HepG2 (cell line): Measurements from ENCODE around the gene C13orf46. TPM values are rescaled to one million over a fixed set of nuclear protein-coding genes. Genes with fewer than 3 reads are reported as not detected.
A peak's percentile ranks its signal among the peaks of the same experiment; 100 is the strongest.

Experiments
- ATAC-seq: fragments of 200-7000 bp; cut with Tn5 transposase; 3 replicates; pipeline ENCODE4 v1.9.1; 2020; ENCODE audit warnings: mild to moderate bottlenecking, moderate library complexity
- BruUV-seq: library from RNA; stranded (reverse); fragments of 400-500 nt; replicated peaks from 2 replicates; lab custom pipeline; 2021; lab: Mats Ljungman, UMichigan
- CTCF ChIA-PET: fragments of 300-600 bp; formaldehyde crosslinking; extraction: SDS; loops from one replicate; lab custom pipeline; 2021; ENCODE audit warnings: low total read pairs, inconsistent platforms, low intra/inter-chr PET ratio; lab: Yijun Ruan, JAX
- POLR2A ChIA-PET: fragments of 350-600 bp; sonication (Branson Sonifier 250); formaldehyde crosslinking; loops from one replicate; lab custom pipeline; 2020; ENCODE audit warnings: antibody characterized with exemption, inconsistent platforms; lab: Yijun Ruan, JAX
- DNase-seq: peaks from one replicate; pipeline ENCODE4 v3.0.0-alpha.2; 2015; ENCODE audit warnings: low spot score
- FAIRE-seq: peaks from 3 replicates; lab custom pipeline; 2011; peaks lifted over from hg19 to GRCh38; lab: Jason Lieb, UNC
- H2AFZ ChIP-seq: one replicate; pipeline ENCODE4 v1.6.1; 2011; ENCODE audit warnings: low read length, inconsistent platforms
- H3K27ac ChIP-seq: fragments of 300-600 bp; 3 replicates; pipeline ENCODE4 v1.8.0; 2011; ENCODE audit warnings: mixed run types, mild to moderate bottlenecking, mixed read lengths, low read length, inconsistent platforms; ENCODE audit not compliant: insufficient read depth; ENCODE audit errors: extremely low read length
- H3K27me3 ChIP-seq, 2 experiments: fragments of 200-600 bp in 1 of 2; 2 replicates in 1 of 2; 3 replicates in 1 of 2; pipeline versions ENCODE4 v1.6.0 to v1.8.0; 2011; ENCODE audit warnings: low read length in 2 of 2, mild to moderate bottlenecking in 2 of 2, moderate library complexity in 2 of 2, inconsistent platforms in 1 of 2; ENCODE audit not compliant: insufficient read depth in 2 of 2, control insufficient read depth in 1 of 2
- H3K36me3 ChIP-seq, 2 experiments: fragments of 200-600 bp in 1 of 2; replicated peaks in 1 of 2; 2 replicates in 1 of 2; 3 replicates in 1 of 2; pipeline versions ENCODE4 v1.5.1 to v1.8.0; 2011; ENCODE audit warnings: low read length in 2 of 2, inconsistent platforms in 1 of 2; ENCODE audit not compliant: insufficient read depth in 2 of 2, control insufficient read depth in 1 of 2
- H3K4me1 ChIP-seq: 2 replicates; pipeline ENCODE4 v1.5.1; 2012; ENCODE audit warnings: low read length, inconsistent platforms; ENCODE audit not compliant: insufficient read depth
- H3K4me2 ChIP-seq: 2 replicates; pipeline ENCODE4 v1.6.0; 2011; ENCODE audit warnings: low read depth, low read length, inconsistent platforms
- H3K4me3 ChIP-seq, 3 experiments: fragments of 200-600 bp in 1 of 3; sonication (generic), shearing (Covaris generic) in 1 of 3; replicated peaks in 1 of 3; 2 replicates each; pipeline ENCODE4 v1.5.1; 2011 to 2016; ENCODE audit warnings: low read length in 3 of 3, inconsistent platforms in 2 of 3, low read depth in 2 of 3, mild to moderate bottlenecking in 2 of 3, control low read depth in 1 of 3, mixed read lengths in 1 of 3; ENCODE audit not compliant: insufficient read depth in 1 of 3
- H3K79me2 ChIP-seq: one replicate; pipeline ENCODE4 v1.6.1; 2011; ENCODE audit warnings: low read length, inconsistent platforms; ENCODE audit not compliant: insufficient read depth
- H3K9ac ChIP-seq: 2 replicates; pipeline ENCODE4 v1.6.0; 2011; ENCODE audit warnings: mild to moderate bottlenecking, low read depth, low read length, inconsistent platforms; ENCODE audit not compliant: insufficient read depth
- H3K9me3 ChIP-seq: 2 replicates; pipeline ENCODE4 v1.5.1; 2012; ENCODE audit warnings: mild to moderate bottlenecking, low read length
- H4K20me1 ChIP-seq: 2 replicates; pipeline ENCODE4 v1.6.0; 2011; ENCODE audit warnings: inconsistent platforms, mild to moderate bottlenecking, low read length, moderate library complexity; ENCODE audit not compliant: insufficient read depth
- HDAC1 ChIP-seq: sonication (generic); formaldehyde crosslinking; IDR thresholded peaks from 2 replicates; pipeline ENCODE4 v1.5.1; 2020; ENCODE audit warnings: mild to moderate bottlenecking, missing genetic modification reagents
- MAFG ChIP-seq: sonication (generic); formaldehyde crosslinking; IDR thresholded peaks from 2 replicates; pipeline ENCODE4 v1.5.1; 2020; ENCODE audit warnings: mild to moderate bottlenecking, missing genetic modification reagents
- SKI ChIP-seq: fragments of 450-650 bp; IDR thresholded peaks from one replicate; pipeline ENCODE4 v1.6.1; 2018; ENCODE audit warnings: mild to moderate bottlenecking; ENCODE audit not compliant: partially characterized antibody
- SNRNP70 ChIP-seq: fragments of 200-400 bp; formaldehyde crosslinking; IDR thresholded peaks from 2 replicates; pipeline ENCODE4 v1.6.1; 2017; ENCODE audit warnings: mild to moderate bottlenecking, low read depth, low read length, moderate library complexity
- TCF12 ChIP-seq, 2 experiments: fragments of 450-650 bp in 1 of 2; sonication (generic) in 1 of 2; formaldehyde crosslinking in 1 of 2; IDR thresholded peaks; 2 replicates each; pipeline versions ENCODE4 v1.6.1 to v1.8.0; 2017 to 2022; ENCODE audit warnings: antibody characterized with exemption in 1 of 2, mild to moderate bottlenecking in 1 of 2, missing genetic modification reagents in 1 of 2, moderate library complexity in 1 of 2
- ZFP36 ChIP-seq: fragments of 150-350 bp; IDR thresholded peaks from 2 replicates; pipeline ENCODE4 v1.6.1; 2018; ENCODE audit warnings: borderline replicate concordance, low read length, low read depth; ENCODE audit not compliant: partially characterized antibody
- ZNF782 ChIP-seq: sonication (generic); formaldehyde crosslinking; IDR thresholded peaks from 2 replicates; pipeline ENCODE4 v1.4.0; 2020; ENCODE audit warnings: missing genetic modification reagents, mild to moderate bottlenecking, borderline replicate concordance
- WGBS: methylation state at CpG from one replicate; pipeline ENCODE4 v1.1.6; 2017; ENCODE audit warnings: low lambda C conversion rate; 5-methylcytosine and 5-hydroxymethylcytosine counted together
- in situ Hi-C: cut with HindIII; loops from 2 replicates; pipeline ENCODE4 v1.10.0; 2017; ENCODE audit warnings: low pct_unique_long_range_greater_than_20kb; ENCODE audit not compliant: extremely low pct_ligation_motif_present
- intact Hi-C: fragments of 100-400 bp; cut with micrococcal nuclease; formaldehyde crosslinking; loops from one replicate; pipeline ENCODE4 v1.10.0; 2022; ENCODE audit not compliant: unreplicated experiment
- polyA plus RNA-seq, 8 experiments: library from polyadenylated mRNA; depleted of rRNA in 3 of 8; stranded (reverse) in 7 of 8; unstranded in 1 of 8; fragments of >200 nt; fragmentation: Illumina TruSeq in 4 of 8; extraction: Trizol in 4 of 8; gene quantifications; 2 replicates each; pipeline versions ENCODE4 v1.2.1 to v1.2.3, GENCODE V29; 2011 to 2016; ENCODE audit warnings: low read depth in 4 of 8, missing spikeins in 1 of 8, mixed read lengths in 1 of 8; ENCODE audit not compliant: insufficient read depth in 1 of 8
- total RNA-seq, 5 experiments: library from RNA; depleted of rRNA; stranded (reverse); fragments of >200 nt; fragmentation: Illumina TruSeq; extraction: Trizol; gene quantifications; 2 replicates each; pipeline ENCODE4 v1.2.3, GENCODE V29; 2016; ENCODE audit warnings: low read depth in 1 of 5
- TF ChIP-seq, protein P1 (sequence below): sonication (generic); formaldehyde crosslinking; IDR thresholded peaks from 2 replicates; pipeline ENCODE4 v1.4.0; 2020; ENCODE audit warnings: missing genetic modification reagents
- TF ChIP-seq, protein P2 (sequence below): sonication (generic); formaldehyde crosslinking; IDR thresholded peaks from 2 replicates; pipeline ENCODE4 v1.5.1; 2020; ENCODE audit warnings: mild to moderate bottlenecking, missing genetic modification reagents, moderate library complexity
- TF ChIP-seq, protein P3 (sequence below): sonication (generic); formaldehyde crosslinking; IDR thresholded peaks from 2 replicates; pipeline ENCODE4 v1.4.0; 2020; ENCODE audit warnings: mild to moderate bottlenecking, missing genetic modification reagents, borderline replicate concordance

C13orf46 gene
- total and polyA plus RNA-seq, 2 of the 13 experiments (the other 11 are each of a cell fraction or from before 2014, with no cell fraction given): 0.01 TPM; not detected in 1

DNA sequence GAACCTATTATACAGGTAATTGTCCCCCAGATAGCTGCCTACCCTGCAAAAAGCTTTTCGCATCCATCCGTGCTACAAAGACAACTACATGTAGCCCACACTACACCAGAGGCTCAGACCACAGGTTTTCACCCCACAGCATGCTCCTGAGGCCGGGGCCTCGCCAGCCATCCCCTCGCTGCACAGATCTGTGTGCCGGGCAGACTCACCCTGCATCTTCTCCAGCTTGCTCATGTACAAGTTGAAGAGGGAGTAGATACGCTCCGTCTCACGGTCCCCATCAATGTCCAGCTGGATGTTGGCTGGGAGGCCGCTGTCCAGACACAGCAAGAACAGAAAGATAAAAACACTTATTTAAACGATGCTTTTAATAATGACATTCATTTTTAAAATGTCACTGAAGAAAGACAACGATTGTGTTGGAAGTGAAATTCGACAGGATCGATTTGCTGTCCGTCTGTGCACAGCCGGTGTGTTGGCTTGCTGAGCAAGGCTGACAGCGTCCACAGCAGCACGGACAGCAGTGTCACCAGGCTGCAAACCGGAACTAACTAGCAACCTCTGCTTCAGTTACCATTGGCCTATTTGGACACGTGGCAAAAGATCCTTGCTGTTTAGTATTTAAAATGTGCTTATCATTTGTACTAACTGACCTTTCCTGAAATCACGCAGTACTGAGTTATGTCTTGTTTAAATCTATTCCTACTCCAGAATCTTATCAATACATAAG is 18.6 kb upstream of the C13orf46 start:
- ATAC-seq: peak; percentile 35; the same call in 1 of the 3 replicates
- CTCF ChIA-PET: no interaction called here
- no peaks in the 10 kb centered on the region for H3K9me3 ChIP-seq
- TF ChIP-seq MAFG: no peak
- TF ChIP-seq, protein P1, sequence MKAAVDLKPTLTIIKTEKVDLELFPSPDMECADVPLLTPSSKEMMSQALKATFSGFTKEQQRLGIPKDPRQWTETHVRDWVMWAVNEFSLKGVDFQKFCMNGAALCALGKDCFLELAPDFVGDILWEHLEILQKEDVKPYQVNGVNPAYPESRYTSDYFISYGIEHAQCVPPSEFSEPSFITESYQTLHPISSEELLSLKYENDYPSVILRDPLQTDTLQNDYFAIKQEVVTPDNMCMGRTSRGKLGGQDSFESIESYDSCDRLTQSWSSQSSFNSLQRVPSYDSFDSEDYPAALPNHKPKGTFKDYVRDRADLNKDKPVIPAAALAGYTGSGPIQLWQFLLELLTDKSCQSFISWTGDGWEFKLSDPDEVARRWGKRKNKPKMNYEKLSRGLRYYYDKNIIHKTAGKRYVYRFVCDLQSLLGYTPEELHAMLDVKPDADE (CRISPR knock-in tag): no peak
- TF ChIP-seq SKI: no peak
- no peak for TF ChIP-seq TCF12 (IDR thresholded peaks at IDR 0.05)
- no peak for TF ChIP-seq TCF12 (CRISPR knock-in tag; IDR thresholded peaks at IDR 0.05)
- no peak for TF ChIP-seq SNRNP70
- TF ChIP-seq, protein P2, sequence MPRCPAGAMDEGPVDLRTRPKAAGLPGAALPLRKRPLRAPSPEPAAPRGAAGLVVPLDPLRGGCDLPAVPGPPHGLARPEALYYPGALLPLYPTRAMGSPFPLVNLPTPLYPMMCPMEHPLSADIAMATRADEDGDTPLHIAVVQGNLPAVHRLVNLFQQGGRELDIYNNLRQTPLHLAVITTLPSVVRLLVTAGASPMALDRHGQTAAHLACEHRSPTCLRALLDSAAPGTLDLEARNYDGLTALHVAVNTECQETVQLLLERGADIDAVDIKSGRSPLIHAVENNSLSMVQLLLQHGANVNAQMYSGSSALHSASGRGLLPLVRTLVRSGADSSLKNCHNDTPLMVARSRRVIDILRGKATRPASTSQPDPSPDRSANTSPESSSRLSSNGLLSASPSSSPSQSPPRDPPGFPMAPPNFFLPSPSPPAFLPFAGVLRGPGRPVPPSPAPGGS (CRISPR knock-in tag): no peak
- TF ChIP-seq, protein P3, sequence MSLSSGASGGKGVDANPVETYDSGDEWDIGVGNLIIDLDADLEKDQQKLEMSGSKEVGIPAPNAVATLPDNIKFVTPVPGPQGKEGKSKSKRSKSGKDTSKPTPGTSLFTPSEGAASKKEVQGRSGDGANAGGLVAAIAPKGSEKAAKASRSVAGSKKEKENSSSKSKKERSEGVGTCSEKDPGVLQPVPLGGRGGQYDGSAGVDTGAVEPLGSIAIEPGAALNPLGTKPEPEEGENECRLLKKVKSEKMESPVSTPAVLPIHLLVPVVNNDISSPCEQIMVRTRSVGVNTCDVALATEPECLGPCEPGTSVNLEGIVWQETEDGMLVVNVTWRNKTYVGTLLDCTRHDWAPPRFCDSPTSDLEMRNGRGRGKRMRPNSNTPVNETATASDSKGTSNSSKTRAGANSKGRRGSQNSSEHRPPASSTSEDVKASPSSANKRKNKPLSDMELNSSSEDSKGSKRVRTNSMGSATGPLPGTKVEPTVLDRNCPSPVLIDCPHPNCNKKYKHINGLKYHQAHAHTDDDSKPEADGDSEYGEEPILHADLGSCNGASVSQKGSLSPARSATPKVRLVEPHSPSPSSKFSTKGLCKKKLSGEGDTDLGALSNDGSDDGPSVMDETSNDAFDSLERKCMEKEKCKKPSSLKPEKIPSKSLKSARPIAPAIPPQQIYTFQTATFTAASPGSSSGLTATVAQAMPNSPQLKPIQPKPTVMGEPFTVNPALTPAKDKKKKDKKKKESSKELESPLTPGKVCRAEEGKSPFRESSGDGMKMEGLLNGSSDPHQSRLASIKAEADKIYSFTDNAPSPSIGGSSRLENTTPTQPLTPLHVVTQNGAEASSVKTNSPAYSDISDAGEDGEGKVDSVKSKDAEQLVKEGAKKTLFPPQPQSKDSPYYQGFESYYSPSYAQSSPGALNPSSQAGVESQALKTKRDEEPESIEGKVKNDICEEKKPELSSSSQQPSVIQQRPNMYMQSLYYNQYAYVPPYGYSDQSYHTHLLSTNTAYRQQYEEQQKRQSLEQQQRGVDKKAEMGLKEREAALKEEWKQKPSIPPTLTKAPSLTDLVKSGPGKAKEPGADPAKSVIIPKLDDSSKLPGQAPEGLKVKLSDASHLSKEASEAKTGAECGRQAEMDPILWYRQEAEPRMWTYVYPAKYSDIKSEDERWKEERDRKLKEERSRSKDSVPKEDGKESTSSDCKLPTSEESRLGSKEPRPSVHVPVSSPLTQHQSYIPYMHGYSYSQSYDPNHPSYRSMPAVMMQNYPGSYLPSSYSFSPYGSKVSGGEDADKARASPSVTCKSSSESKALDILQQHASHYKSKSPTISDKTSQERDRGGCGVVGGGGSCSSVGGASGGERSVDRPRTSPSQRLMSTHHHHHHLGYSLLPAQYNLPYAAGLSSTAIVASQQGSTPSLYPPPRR (CRISPR knock-in tag): no peak
- no peak for TF ChIP-seq ZNF782 (CRISPR knock-in tag)
- TF ChIP-seq ZFP36: no peak
- no peak for TF ChIP-seq HDAC1 (CRISPR knock-in tag)
- H3K27me3 ChIP-seq: peaks cover 0 to 17% of the 10 kb centered on the region in 2 experiments; a peak in 2 of 5 replicates
- in situ Hi-C loops (no loop called here), intact Hi-C loops (no loop called here)
- no peak overlapping the region for H3K4me3 ChIP-seq
- POLR2A ChIA-PET: no interaction called here
- no peaks in the 10 kb centered on the region for H3K79me2 ChIP-seq
- DNase-seq: no peak
- no peak overlapping the region for H2AFZ ChIP-seq
- H3K4me1 ChIP-seq: no peaks in the 10 kb centered on the region
- FAIRE-seq: no peak
- no peak overlapping the region for H3K9ac ChIP-seq
- no peak overlapping the region for H3K4me2 ChIP-seq
- no peaks in the 10 kb centered on the region for H3K36me3 ChIP-seq
- 12% methylated on average over 18 of the region's 21 CpGs for WGBS
- H3K27ac ChIP-seq: no peak overlapping the region
- BruUV-seq: no TSS peak
- H4K20me1 ChIP-seq: no peaks in the 10 kb centered on the region
